HUDEP-2 (cell line): ENCODE results near the gene RFXAP.

Source experiments
- DNase-seq, 76 experiments: peaks; one replicate each; lab custom pipeline; 2025; ENCODE audit not compliant: unreplicated experiment in 76 of 76; lab: John Stamatoyannopoulos, UW

The RFXAP gene

DNA sequence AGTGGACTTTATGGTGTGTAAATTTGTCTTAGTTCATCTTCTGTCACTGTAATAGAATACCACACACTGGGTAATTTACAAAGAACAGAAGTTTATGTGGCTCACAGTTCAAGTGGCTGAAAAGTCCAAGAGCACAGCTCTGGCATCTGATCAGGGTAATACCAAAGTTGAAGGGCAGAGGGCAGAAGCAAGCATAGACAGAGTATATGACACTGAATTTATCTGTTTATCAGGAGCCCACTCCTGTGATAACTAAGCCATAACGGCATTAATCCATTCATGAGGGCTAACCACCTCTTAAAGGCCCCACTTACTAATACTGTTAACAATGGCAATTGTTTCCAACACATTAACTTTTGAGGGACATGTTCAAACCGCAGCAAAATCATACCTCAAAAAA, 4.0 kb upstream of the RFXAP start:
- DNase-seq: peak in 28 of 76 experiments; percentile 2 to 63 (median 20)

DNA sequence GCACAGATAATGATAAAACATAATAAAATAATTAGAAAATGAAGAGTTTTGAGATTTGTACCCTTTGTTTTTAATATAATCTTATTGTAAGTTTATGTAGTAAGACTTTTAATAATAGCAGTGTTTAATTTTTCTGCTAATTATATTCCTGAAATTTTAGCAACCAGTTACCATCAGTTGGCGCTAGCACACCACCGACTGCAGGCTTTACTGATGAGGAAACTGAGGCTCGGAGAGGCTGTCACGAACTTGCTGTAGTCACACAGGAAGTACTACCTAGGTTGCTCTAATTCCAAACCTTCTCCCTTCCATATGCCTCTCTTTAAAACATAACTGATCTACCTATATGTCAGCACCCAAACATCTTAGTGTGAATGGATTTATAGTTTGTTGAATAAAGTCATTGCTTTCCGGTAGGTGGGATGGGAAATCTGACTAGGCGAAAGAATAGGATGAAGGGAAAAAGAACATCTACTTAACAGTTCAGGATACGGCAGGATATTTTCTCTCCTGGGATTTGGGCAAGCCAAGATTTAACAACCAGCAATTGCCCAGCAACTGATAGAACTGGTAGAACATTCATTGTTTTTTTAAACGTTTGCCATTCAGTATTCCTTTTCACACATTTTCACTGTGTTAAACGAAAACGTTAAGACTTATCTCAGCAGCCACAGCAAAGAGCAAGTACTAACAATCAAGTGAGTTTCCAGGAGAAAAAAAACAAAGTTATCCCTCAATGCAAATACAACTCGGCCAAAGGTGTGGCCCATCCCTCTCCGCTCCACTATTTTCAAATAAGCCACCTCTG, 822 bp upstream of the RFXAP start:
- no peak for DNase-seq

DNA sequence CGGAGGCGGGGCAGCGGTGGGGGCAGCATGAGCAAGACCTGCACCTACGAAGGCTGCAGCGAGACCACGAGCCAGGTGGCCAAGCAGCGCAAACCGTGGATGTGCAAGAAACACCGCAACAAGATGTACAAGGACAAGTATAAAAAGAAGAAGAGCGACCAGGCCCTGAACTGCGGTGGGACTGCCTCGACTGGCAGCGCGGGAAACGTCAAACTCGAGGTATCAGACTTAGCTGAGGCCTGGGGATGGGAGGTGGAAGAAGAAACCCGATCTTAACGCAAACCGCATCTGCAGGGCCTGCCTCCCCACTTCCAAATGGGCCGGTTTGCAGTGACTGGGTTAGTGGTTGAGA, 693 bp downstream of the RFXAP start:
- peak in 31 of 76 experiments; percentile 2 to 56 (median 18) for DNase-seq

DNA sequence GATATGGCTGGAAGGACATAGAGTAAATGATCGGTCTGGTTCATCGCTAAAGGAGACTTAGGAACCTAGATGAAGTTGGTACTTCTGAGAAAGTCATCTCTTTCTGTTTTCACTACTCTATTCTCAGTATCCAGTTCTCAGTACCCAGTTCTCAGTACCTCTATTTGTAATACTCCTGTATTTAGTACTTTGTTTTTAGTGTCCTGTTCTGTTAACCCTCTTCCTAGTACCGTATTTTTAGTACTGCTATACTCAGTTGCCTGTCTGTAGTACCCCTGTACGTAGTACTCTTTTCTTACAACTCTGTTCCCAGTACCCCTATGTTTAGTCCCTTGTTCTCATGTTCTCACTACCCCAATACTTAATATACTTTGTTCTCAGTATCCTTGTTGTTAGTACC, 1.2 kb downstream of the RFXAP start:
- DNase-seq: no peak

DNA sequence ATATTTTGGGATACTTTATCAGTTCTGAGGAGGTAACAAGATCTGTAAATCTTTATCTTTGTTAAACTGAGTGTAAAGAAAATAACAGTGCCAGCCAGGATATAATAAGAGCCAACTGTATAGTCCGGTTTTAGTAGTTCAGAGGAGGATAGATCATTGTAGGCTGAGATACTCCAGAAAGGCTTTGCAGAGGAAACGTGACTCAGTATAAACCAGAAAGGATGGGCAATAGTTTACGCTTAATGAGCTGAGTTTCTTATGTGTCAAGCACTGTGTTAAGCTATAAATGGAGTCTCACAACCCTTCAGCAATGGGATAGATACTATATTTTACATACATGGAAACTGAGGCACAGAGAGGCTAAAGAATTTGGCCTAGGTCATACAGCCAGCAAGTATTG, 3.8 kb downstream of the RFXAP start:
- DNase-seq: no peak

DNA sequence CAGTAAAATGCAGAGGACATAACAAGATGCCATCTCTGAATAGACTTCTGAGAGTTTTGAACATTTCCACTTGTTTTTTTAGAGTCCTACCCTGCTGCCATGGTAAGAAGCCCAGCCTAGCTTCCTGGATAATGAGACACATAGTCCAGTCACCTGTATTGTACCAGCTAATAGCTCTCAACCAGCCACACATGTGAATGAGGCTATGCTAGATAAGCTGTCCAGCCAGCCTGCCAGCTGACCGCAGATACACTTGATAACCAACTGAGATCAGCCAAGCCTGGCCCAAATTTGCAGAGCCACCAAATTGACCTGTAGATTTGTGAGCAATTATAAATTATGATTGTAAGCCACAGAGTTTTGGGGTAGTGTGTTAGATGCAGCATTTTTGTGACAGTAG, 10.7 kb downstream of the RFXAP start:
- peak in 48 of 76 experiments; percentile 1 to 74 (median 26) for DNase-seq

DNA sequence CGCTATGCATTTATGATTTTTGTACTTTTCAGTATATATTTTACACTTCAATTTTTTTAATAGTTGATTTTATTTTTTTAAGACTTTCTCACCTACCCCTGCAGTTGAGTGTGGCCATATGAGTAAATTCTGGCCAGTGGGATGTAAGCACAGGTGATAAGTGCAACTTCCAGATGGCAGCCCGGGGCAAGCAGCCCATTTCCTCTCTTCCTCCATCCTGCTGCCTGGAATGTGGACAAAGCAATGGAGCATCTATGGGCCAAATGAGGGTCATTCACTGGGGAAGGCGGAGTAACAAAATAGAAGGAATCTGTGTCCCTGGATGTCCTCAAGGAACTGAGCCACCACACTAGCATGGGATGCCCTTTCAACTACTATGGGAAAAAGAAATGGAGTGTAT, 12.3 kb downstream of the RFXAP start:
- no peak for DNase-seq

DNA sequence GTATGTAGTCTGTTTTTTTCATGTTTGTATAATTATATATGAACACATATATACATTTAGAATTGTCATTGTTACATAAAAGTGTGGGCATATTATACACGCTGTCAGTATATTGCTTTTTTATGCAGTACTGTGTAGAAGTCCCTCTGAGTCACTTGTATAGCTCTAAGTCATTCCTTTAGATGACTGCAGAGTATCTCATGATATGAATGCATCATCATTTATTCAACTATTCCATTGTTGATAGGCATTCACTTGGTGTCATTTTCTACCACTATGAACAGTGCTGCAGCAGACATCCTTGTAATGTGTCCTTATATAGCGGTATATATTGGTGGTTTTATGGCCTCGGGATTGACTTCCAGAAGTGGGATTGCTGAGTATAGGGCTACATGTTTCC, 15.3 kb downstream of the RFXAP start:
- DNase-seq: no peak

DNA sequence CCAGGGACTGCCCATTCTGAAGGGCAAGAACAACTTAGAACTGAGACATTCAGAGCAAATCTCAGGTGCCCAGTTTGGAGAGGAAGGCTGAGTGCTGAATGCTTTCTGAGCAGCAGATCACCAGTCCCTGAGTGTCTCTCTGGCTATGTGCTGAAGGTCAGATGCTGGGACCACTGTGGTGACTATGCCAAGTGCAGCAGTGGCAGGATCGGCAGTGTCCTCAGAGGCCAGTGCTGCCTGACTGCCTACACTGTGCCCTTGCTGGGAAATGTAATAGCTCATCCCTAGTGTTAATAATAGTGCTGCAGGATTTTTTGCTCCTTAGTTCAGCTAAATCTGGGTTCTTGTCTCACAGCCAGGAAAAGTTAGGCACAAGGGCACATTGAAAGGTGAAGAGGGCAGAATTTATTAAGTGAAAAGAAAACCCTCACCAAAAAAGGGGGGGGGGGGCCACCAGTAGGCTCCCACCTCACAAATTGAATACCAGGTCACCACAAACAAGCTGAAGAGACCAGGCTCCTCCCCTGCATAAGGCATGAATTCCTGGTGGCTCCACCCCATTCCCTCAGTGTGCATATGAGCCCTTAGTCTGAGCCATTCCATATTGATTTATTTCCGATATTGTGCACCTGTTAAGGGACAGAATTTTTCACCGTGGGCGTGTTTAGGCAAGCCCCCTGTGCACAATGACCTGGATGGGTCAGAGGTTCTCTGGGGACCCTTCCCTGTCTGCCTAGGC, 18.5 kb downstream of the RFXAP start:
- no peak for DNase-seq

DNA sequence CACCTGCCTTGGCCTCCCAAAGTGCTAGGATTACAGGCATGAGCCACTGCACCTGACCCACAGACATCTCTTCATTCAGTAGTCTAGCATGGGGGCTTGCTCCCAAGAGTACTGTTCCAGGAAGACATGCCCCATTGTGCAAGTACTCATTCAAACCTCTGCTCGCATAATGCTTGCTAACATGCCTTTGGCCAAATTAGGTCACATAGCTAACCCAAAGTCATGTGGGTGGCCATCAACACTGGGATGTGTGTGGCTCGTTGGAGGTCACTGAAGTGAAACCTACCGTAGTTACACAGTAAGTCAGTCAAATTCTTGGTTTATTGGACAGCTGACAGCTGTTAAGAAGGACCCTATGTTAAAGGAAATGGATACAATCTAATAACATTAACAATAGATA, 20.3 kb downstream of the RFXAP start:
- DNase-seq: no peak

DNA sequence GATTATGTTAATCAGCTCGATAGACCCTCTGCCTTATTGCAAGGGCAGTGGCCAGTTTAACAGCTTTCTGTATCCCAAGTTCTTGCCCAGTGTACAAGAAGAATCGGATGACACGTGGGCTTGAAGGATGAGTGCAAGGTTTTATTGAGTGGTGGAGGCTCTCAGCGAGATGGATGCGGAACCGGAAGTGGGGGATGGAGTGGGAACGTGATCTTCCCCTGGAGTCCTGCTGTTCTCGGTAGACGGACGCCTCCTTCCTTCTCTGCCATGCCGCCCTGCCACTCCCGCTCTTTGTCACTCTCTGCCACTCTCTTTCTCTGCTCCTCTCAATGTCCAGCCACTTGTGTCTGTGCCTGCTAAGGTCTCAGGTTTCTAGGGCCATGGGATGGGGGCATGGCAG, 21.0 kb downstream of the RFXAP start:
- DNase-seq: no peak

DNA sequence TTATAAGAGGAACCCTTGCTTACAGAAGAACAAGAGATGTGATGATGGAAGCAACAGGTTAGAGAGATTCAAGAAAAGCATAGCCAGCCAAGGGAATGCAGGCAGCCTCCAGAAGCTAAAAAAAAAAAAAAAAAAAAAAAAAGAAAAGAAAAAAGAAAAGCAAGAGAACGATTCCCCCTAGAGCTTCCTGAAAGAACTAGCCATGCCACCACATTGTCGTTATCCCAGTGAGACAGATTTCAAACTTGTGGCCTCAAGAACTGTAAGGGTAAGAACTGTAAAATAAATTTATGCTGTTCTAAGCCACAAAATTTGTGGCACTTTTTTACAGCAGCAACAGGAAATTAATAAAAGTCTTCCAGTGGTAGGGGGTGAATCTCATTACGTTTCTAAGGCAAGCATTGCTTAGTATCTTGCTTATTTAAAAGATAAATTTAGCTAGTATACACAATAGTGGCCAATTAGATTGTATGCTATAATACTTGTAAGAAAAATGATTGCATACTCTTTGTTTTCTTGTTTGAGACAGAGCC, 21.8 kb downstream of the RFXAP start:
- no peak for DNase-seq

DNA sequence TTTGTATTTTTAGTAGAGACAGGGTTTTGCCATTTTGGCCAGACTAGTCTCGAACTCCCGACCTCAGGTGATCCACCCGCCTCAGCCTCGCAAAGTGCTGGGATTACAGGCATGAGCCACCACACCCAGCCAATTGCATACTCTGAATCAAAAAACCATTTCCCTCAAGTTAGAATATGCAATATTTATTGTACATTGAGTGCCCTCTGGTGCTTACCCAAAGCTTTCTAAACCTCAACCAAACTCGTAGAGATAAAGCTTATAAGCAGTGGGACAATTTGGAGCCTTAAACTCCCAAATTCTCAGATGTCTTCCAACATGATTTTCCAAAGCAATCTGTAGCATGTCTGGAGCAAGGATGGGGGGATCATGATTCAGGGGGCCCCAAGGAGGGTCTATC, 22.4 kb downstream of the RFXAP start:
- DNase-seq: peak in 3 of 76 experiments; percentile 6 to 13 (median 13)

DNA sequence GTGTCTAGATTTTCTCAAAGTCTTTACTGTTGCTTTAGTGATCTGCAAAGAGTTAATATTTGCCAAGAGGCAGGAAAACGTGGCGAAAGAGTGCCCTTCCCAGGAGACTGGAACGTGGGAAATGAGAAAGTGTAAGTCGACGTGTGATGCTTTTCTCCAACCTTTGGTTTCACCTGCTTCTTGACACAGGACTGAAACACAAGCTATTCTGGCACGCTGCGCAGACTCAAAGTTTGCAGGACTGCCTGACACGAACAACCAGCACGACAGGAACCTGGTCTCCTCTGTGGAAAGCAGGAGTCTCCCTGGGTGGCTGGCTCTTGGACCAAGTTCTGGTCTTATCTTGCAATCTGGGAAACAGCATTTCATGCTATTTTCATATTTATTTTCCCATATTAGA, 28.6 kb downstream of the RFXAP start:
- DNase-seq: no peak

DNA sequence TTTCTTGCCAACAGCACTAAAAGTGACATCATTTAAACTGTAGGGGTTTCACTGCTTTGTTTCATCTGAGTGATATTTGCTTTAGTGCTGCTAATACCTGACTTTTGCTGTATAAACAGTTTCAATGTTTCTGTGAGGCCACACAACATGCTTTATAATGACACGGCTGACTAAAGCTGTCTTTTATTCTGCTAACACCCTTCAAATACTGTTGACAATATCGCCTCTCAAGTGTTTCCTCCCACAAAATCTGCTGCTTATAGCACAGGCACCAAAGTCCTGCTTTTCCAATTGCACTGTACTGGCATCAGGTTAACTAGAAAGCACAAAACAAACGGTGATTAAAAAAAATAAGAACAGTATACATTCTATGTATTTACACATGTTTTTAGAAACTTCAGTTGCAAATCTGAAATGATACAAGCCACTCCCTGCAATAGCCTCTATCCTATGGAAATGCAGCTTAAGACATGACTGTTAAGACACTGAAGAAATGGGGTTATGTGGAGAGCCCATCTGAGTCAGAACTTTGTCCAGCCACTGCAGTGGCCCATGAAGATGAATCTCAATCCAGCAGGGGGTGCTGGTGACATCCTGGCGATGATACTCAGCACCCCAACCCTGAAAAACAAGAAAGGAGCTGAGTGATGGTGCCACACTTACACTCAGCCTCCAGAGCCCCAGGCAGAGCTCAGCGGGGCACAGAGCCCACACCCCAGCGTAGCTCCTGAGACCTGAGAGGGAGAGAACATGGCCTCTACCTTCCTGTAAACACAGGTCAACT, 29.4 kb downstream of the RFXAP start:
- DNase-seq: peak in 9 of 76 experiments; percentile 3 to 37 (median 10)

DNA sequence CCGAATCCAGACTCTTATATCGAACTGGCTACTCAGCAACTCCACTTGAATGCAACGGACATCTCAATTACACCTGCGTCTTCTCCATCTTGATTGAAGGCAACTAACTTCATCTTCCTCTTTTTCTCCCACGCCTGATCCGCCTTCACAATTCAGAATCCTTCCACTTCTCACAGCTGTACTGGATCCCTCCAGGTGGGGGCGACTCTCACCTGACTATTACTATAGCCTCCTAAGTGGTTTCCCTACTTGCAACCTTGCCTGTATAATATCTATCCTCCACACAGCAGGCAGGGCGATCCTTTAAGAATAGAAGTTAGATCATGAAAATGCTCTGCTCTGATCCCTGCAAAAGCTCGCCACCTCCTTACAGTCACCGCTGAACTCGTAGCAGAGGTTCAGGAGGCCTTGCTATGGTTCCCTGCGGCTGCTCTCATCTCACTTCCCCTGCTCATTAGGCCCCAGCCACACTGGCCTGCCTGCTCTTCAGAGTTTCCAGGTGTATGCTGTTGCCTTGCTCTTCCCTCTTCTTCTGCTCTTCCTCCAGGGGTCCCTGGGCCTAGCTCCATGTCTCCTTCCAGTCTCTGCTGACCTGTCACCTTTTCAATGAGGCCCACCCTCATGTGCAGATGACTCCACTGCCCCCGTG, 31.9 kb downstream of the RFXAP start:
- peak in 40 of 76 experiments; percentile 1 to 57 (median 20) for DNase-seq

DNA sequence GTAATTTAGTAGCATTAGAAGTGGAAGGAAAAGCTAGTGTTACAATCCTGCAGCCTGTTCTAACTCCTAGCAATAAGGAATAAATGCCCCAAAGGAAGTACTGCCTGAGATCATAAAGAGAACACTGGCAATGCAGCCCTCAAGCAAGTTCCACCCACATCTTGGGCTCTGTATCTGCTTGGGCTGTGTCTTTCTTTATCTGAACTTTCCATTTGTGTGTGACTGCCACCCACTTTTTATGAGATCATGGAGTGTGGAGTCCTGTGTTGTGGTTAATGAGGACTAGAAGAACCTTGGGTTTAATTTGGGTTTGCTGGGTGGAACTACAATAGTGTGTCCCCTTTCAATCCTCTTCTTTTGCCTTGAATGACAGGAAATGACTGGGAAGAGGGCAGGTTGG, 38.2 kb downstream of the RFXAP start:
- peak in 60 of 76 experiments; percentile 3 to 78 (median 41) for DNase-seq

DNA sequence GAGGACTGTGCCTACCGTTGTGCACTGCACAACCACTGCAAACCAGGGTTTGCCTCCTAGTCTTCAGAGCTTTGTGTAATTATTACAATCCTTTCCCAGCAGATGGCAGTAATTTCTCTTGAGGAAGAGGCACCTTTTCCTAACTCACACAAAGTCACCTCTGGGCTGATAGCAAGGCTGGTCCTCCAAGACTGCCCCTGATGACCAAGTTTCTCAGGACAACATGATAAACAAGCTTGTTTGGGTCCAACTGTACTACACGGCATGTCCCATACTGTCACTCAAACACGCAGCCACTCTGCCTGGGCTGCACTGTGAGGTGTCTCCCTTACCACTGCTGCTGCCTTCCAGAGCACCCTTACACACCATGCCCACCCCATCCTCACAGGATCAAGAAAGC, 39.3 kb downstream of the RFXAP start:
- peak in 33 of 76 experiments; percentile 3 to 71 (median 37) for DNase-seq

DNA sequence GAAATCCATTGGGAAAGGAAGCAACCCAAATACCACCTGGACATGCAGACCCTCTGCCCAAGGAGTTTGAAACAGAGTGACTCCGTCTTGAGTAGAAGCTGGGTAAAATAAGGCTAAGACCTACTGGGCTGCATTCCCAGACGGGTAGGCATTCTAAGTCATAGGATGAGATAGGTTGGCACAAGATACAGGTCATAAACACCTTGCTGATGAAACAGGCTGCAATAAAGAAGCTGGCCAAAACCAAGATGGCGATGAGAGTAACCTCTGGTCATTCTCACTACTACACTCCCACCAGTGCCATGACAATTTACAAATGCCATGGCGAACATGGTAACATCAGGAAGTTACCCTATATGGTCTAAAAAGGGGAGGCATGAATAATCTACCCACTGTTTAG, 40.2 kb downstream of the RFXAP start:
- no peak for DNase-seq

DNA sequence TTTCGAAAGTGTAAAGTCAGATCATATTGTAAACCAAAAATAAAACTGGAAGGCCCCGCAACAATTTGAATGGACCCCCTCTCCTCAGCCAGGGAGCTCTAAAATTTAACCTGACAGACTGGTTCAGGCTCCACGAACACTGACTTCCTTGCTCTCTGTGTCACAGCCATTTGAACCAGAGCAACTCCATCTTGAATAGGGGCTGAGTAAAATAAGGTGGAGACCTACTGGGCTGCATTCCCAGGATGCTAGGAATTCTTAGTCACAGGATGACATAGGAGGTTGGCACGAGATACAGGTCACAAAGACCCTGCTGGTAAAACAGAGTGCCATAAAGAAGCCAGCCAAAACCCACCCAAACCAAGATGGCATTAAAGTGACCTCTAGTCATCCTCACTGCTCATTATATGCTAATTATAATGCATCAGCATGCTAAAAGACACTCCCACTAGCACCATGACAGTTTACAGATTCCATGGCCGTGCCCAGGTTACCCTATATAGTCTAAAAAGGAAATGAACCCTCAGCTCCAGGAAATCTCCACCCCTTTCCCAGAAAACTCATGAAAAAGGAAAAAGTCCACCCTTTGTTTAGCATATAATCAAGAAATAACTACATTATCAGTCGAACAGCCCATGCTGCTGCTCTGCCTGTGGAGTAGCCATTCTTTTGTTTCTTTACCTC, 43.1 kb downstream of the RFXAP start:
- peak in 1 of 76 experiments; percentile 16 for DNase-seq
